NT2/D1 (cell line): Measurements from ENCODE around the gene ADGRD1.

Experiments
- DNase-seq: peaks from one replicate; pipeline ENCODE4 v3.0.0-alpha.2; 2011; ENCODE audit warnings: low read depth, low spot score
- H3K27me3 ChIP-seq: 2 replicates; pipeline ENCODE4 v1.6.0; 2011; ENCODE audit warnings: mild to moderate bottlenecking; ENCODE audit not compliant: insufficient read length, insufficient read depth
- H3K36me3 ChIP-seq: 2 replicates; pipeline ENCODE4 v1.6.1; 2011; ENCODE audit warnings: mild to moderate bottlenecking, low read length, mixed read lengths; ENCODE audit not compliant: insufficient read depth, insufficient read length
- H3K4me1 ChIP-seq: 2 replicates; pipeline ENCODE4 v1.5.1; 2011; ENCODE audit not compliant: insufficient read depth, insufficient read length
- H3K4me3 ChIP-seq: 2 replicates; pipeline ENCODE4 v1.5.1; 2011; ENCODE audit warnings: low read depth; ENCODE audit not compliant: insufficient read length
- H3K9ac ChIP-seq: 2 replicates; pipeline ENCODE4 v1.6.0; 2011; ENCODE audit warnings: low read depth; ENCODE audit not compliant: insufficient read length
- H3K9me3 ChIP-seq: 2 replicates; pipeline ENCODE4 v1.5.1; 2011; ENCODE audit warnings: mild to moderate bottlenecking, low read length; ENCODE audit not compliant: insufficient read depth
- SUZ12 ChIP-seq: IDR thresholded peaks from 2 replicates; pipeline ENCODE4 v1.6.1; 2011; ENCODE audit not compliant: insufficient read length, insufficient read depth; ENCODE audit errors: extremely low read depth
- YY1 ChIP-seq: IDR thresholded peaks from 2 replicates; pipeline ENCODE4 v1.6.1; 2011; ENCODE audit not compliant: insufficient read length, insufficient read depth
- ZNF274 ChIP-seq: IDR thresholded peaks from 2 replicates; pipeline ENCODE4 v1.6.1; 2011; ENCODE audit warnings: mild to moderate bottlenecking, low read depth, low read length

Gene ADGRD1

GRCh38 chr12:130958557-130959140 is 4.9 kb downstream of the ADGRD1 start:
- no peak overlapping the region for H3K9ac ChIP-seq
- TF ChIP-seq YY1 = no peak
- TF ChIP-seq SUZ12 = no peak
- no peak for TF ChIP-seq ZNF274
- DNase-seq = no peak
- H3K27me3 ChIP-seq = peaks cover 11% of the 10 kb centered on the region
- H3K36me3 ChIP-seq = no peaks in the 10 kb centered on the region
- H3K4me3 ChIP-seq = no peak overlapping the region
- peaks cover 8% of the 10 kb centered on the region for H3K4me1 ChIP-seq
- no peaks in the 10 kb centered on the region for H3K9me3 ChIP-seq

- no peaks in the 10 kb centered on the region for H3K9me3 ChIP-seq
- no peak overlapping the region for H3K4me3 ChIP-seq
- no peaks in the 10 kb centered on the region for H3K36me3 ChIP-seq
- DNase-seq = no peak
- H3K27me3 ChIP-seq = peaks cover 1% of the 10 kb centered on the region
- TF ChIP-seq YY1 = no peak
- TF ChIP-seq SUZ12 = no peak
- no peak for TF ChIP-seq ZNF274
- H3K4me1 ChIP-seq = peaks cover 5% of the 10 kb centered on the region
- H3K9ac ChIP-seq = no peak overlapping the region
Measured at GRCh38 chr12:130959632-130960031, 5.9 kb downstream of the ADGRD1 start.

GRCh38 chr12:130960058-130960457 is 6.4 kb downstream of the ADGRD1 start:
- Histone ChIP-seq H3K9me3 (no peaks in the 10 kb centered on the region), H3K4me3 (no peak overlapping the region), H3K27me3 (no peaks in the 10 kb centered on the region), H3K4me1 (peaks cover 4% of the 10 kb centered on the region), H3K9ac (no peak overlapping the region), H3K36me3 (no peaks in the 10 kb centered on the region)
- TF ChIP-seq YY1 (no peak), ZNF274 (no peak), SUZ12 (no peak)
- no peak for DNase-seq

GRCh38 chr12:130960787-130961186 is 7.1 kb downstream of the ADGRD1 start:
- Histone ChIP-seq H3K9me3 (no peaks in the 10 kb centered on the region), H3K4me3 (no peak overlapping the region), H3K36me3 (no peaks in the 10 kb centered on the region), H3K4me1 (peaks cover 2% of the 10 kb centered on the region), H3K27me3 (no peaks in the 10 kb centered on the region), H3K9ac (no peak overlapping the region)
- TF ChIP-seq SUZ12 = no peak
- no peak for TF ChIP-seq ZNF274
- TF ChIP-seq YY1 = no peak
- no peak for DNase-seq

- Histone ChIP-seq H3K4me3 (no peak overlapping the region), H3K36me3 (no peaks in the 10 kb centered on the region), H3K4me1 (peaks cover 2% of the 10 kb centered on the region), H3K9me3 (no peaks in the 10 kb centered on the region), H3K27me3 (no peaks in the 10 kb centered on the region), H3K9ac (no peak overlapping the region)
- TF ChIP-seq SUZ12 (no peak), YY1 (no peak), ZNF274 (no peak)
- no peak for DNase-seq
Measured at GRCh38 chr12:130961921-130962451, 8.3 kb downstream of the ADGRD1 start.

GRCh38 chr12:130965214-130965613 is 11.5 kb downstream of the ADGRD1 start:
- Histone ChIP-seq H3K9me3 (no peaks in the 10 kb centered on the region), H3K4me1 (no peaks in the 10 kb centered on the region), H3K27me3 (no peaks in the 10 kb centered on the region), H3K4me3 (no peak overlapping the region), H3K9ac (no peak overlapping the region), H3K36me3 (no peaks in the 10 kb centered on the region)
- TF ChIP-seq ZNF274 (no peak), SUZ12 (no peak), YY1 (no peak)
- DNase-seq = no peak

- TF ChIP-seq SUZ12 (no peak), ZNF274 (no peak)
- DNase-seq = no peak
- no peak overlapping the region for H3K4me3 ChIP-seq
- H3K4me1 ChIP-seq = no peaks in the 10 kb centered on the region
- no peaks in the 10 kb centered on the region for H3K9me3 ChIP-seq
- H3K27me3 ChIP-seq = no peaks in the 10 kb centered on the region
- H3K9ac ChIP-seq = no peak overlapping the region
- H3K36me3 ChIP-seq = no peaks in the 10 kb centered on the region
Measured at GRCh38 chr12:130965668-130966067, 12.0 kb downstream of the ADGRD1 start.
